IMR-90 (cell line): ENCODE measurements around the gene WNT7B.

Experiments used
- BHLHE40 ChIP-seq: fragments of 150-350 bp; IDR thresholded peaks from 2 replicates; pipeline ENCODE4 v1.6.1; 2016; ENCODE audit warnings: mild to moderate bottlenecking, low read depth, low read length
- CEBPB ChIP-seq: IDR thresholded peaks from 2 replicates; pipeline ENCODE4 v1.6.1; 2012; ENCODE audit warnings: low read depth, low read length, improper control_type of control experiment
- ELK1 ChIP-seq: fragments of 150-350 bp; IDR thresholded peaks from 2 replicates; pipeline ENCODE4 v1.6.1; 2016; ENCODE audit warnings: low read depth, mild to moderate bottlenecking, low read length, moderate library complexity, borderline replicate concordance
- FOS ChIP-seq: fragments of 150-350 bp; IDR thresholded peaks from 2 replicates; pipeline ENCODE4 v1.6.1; 2016; ENCODE audit warnings: low read depth, low read length
- MAFK ChIP-seq: IDR thresholded peaks from 2 replicates; pipeline ENCODE4 v1.6.1; 2012; ENCODE audit warnings: low read depth, low read length, improper control_type of control experiment
- MXI1 ChIP-seq: IDR thresholded peaks from 2 replicates; pipeline ENCODE4 v1.6.1; 2012; ENCODE audit warnings: low read depth, mild to moderate bottlenecking, low read length, moderate library complexity, borderline replicate concordance
- NFE2L2 ChIP-seq: fragments of 150-350 bp; IDR thresholded peaks from 2 replicates; pipeline ENCODE4 v1.6.1; 2016; ENCODE audit warnings: low read depth, mild to moderate bottlenecking, low read length
- POLR2A ChIP-seq: IDR thresholded peaks from 2 replicates; pipeline ENCODE4 v1.6.1; 2012; ENCODE audit warnings: mild to moderate bottlenecking, low read depth, low read length
- RAD21 ChIP-seq: IDR thresholded peaks from 2 replicates; pipeline ENCODE4 v1.6.1; 2012; ENCODE audit warnings: low read length, improper control_type of control experiment
- RCOR1 ChIP-seq: IDR thresholded peaks from 2 replicates; pipeline ENCODE4 v1.6.1; 2012; ENCODE audit warnings: mild to moderate bottlenecking, low read length, improper control_type of control experiment; ENCODE audit not compliant: insufficient replicate concordance
- RFX5 ChIP-seq: IDR thresholded peaks from 2 replicates; pipeline ENCODE4 v1.8.0; 2012; ENCODE audit warnings: low read depth, mild to moderate bottlenecking, low read length, moderate library complexity
- TF ChIP-seq, protein P1 (sequence below): conservative IDR thresholded peaks from 2 replicates; pipeline ENCODE4 v1.5.1; 2012; ENCODE audit warnings: mild to moderate bottlenecking, low read depth, low read length, improper control_type of control experiment

- TF ChIP-seq, protein P1, sequence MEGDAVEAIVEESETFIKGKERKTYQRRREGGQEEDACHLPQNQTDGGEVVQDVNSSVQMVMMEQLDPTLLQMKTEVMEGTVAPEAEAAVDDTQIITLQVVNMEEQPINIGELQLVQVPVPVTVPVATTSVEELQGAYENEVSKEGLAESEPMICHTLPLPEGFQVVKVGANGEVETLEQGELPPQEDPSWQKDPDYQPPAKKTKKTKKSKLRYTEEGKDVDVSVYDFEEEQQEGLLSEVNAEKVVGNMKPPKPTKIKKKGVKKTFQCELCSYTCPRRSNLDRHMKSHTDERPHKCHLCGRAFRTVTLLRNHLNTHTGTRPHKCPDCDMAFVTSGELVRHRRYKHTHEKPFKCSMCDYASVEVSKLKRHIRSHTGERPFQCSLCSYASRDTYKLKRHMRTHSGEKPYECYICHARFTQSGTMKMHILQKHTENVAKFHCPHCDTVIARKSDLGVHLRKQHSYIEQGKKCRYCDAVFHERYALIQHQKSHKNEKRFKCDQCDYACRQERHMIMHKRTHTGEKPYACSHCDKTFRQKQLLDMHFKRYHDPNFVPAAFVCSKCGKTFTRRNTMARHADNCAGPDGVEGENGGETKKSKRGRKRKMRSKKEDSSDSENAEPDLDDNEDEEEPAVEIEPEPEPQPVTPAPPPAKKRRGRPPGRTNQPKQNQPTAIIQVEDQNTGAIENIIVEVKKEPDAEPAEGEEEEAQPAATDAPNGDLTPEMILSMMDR: no peak
- TF ChIP-seq FOS: no peak
- no peak for TF ChIP-seq RAD21
- no peak for TF ChIP-seq POLR2A
- TF ChIP-seq CEBPB: no peak
- no peak for TF ChIP-seq MXI1
- TF ChIP-seq BHLHE40: peak; percentile 70; the same call in 1 of the 2 replicates
- no peak for TF ChIP-seq RFX5
- TF ChIP-seq MAFK: no peak
- no peak for TF ChIP-seq NFE2L2
- TF ChIP-seq ELK1: no peak
- TF ChIP-seq RCOR1: no peak
Observed at GRCh38 chr22:45971408-45972028, 5.4 kb downstream of the WNT7B start.
